Spleen (tissue), 11 donors: Measurements from ENCODE around the gene LRP1. TPM values are rescaled to one million over a fixed set of nuclear protein-coding genes. Genes with fewer than 3 reads are reported as not detected.

ENCODE experiments used
- DNase-seq: peaks from one replicate; pipeline ENCODE4 v3.0.0-alpha.2; 2020
- H3K27ac ChIP-seq, 8 donors: fragments of 200-600 bp; sonication (generic) in 7 of 8; 1 replicate in 4 of 8; 2 replicates in 4 of 8; pipeline versions ENCODE4 v1.5.0 to v1.8.0; 2016 to 2021; ENCODE audit warnings: inconsistent platforms in 4 of 8, mild to moderate bottlenecking in 4 of 8, moderate library complexity in 1 of 8
- H3K27me3 ChIP-seq, 7 donors: fragments of 200-600 bp; sonication (generic) in 6 of 7; replicated peaks in 1 of 7; 1 replicate in 4 of 7; 2 replicates in 3 of 7; pipeline versions ENCODE4 v1.5.0 to v1.8.0; 2016 to 2021; ENCODE audit warnings: inconsistent platforms in 3 of 7, mild to moderate bottlenecking in 1 of 7
- H3K36me3 ChIP-seq, 6 donors: fragments of 200-600 bp; sonication (generic) in 5 of 6; 1 replicate in 4 of 6; 2 replicates in 2 of 6; pipeline versions ENCODE4 v1.5.0 to v1.8.0; 2016 to 2021; ENCODE audit warnings: inconsistent platforms in 2 of 6
- H3K4me1 ChIP-seq, 6 donors: fragments of 200-600 bp; sonication (generic) in 5 of 6; 1 replicate in 3 of 6; 2 replicates in 3 of 6; pipeline versions ENCODE4 v1.5.0 to v1.8.0; 2016 to 2021; ENCODE audit warnings: inconsistent platforms in 3 of 6
- H3K4me3 ChIP-seq, 8 donors: fragments of 200-600 bp; sonication (generic) in 7 of 8; 1 replicate in 4 of 8; 2 replicates in 4 of 8; pipeline versions ENCODE4 v1.5.0 to v1.8.0; 2016 to 2021; ENCODE audit warnings: inconsistent platforms in 4 of 8, mild to moderate bottlenecking in 4 of 8, moderate library complexity in 2 of 8
- H3K9me3 ChIP-seq, 8 donors: fragments of 200-600 bp; sonication (generic) in 7 of 8; 1 replicate in 4 of 8; 2 replicates in 4 of 8; pipeline versions ENCODE4 v1.5.0 to v1.8.0; 2016 to 2021; ENCODE audit warnings: inconsistent platforms in 4 of 8
- POLR2A ChIP-seq, 3 donors: fragments of 450-650 bp; IDR thresholded peaks; one replicate each; pipeline ENCODE4 v1.5.1; 2017; ENCODE audit warnings: antibody characterized with exemption in 3 of 3, mild to moderate bottlenecking in 1 of 3
- POLR2AphosphoS5 ChIP-seq, 3 donors: sonication (generic); formaldehyde crosslinking; IDR thresholded peaks; one replicate each; pipeline ENCODE4 v1.5.1; 2017; ENCODE audit warnings: antibody characterized with exemption in 3 of 3
- WGBS, 5 donors: extraction: QIAGEN DNeasy Blood & Tissue Kit in 3 of 5; methylation state at CpG; one replicate each; pipeline versions ENCODE4 v1.1.5 to v1.1.7; 2013 to 2018; 5-methylcytosine and 5-hydroxymethylcytosine counted together
- intact Hi-C: fragments of 100-400 bp; cut with DNase I; formaldehyde crosslinking; loops from one replicate; pipeline ENCODE4 v1.15.0; 2023; ENCODE audit warnings: low total_unique reads
- polyA plus RNA-seq, 3 donors: library from polyadenylated mRNA; stranded (reverse); fragments of 200-250 nt; gene quantifications; one replicate each; pipeline ENCODE4 v1.2.1, GENCODE V29; 2013
- total RNA-seq, 7 donors: library from RNA; depleted of rRNA in 3 of 7; stranded (reverse); fragments of >200 nt in 3 of 7; fragmentation: NEBNext Ultra II Directional in 4 of 7; extraction: Animal tissue kit (Norgen Biotek cat#: 25700) in 4 of 7; gene quantifications; one replicate each; pipeline versions ENCODE4 v1.1.0 to v1.2.1, GENCODE V29; 2016 to 2021
- TF ChIP-seq, protein P1 (sequence below), 11 experiments: fragments of 200-600 bp in 7 of 11; fragments of 450-650 bp in 4 of 11; sonication (generic) in 4 of 11; IDR thresholded peaks in 8 of 11; conservative IDR thresholded peaks in 3 of 11; 1 replicate in 7 of 11; 2 replicates in 4 of 11; pipeline versions ENCODE4 v1.4.0 to v1.8.0; 2016 to 2021; ENCODE audit warnings: antibody characterized with exemption in 11 of 11, inconsistent platforms in 4 of 11, mild to moderate bottlenecking in 1 of 11
- donor health status: healthy with polysubstance abuse.
- donor health status: DM: no; HTN: no; CAD: no; lungs with moderate emphysema.
- donor health status: DM: no; HTN: no; CAD: no.
- donor health status: Bipolar disorder and iron deficiency.
- donor health status: healthy.
- donor health status: DM: no; HTN: no; CAD: no.
- donor health status: DM: yes; HTN: yes; CAD: no.

The LRP1 gene
- total and polyA plus RNA-seq, 10 donors = 8.9 to 216 (median 159) TPM

DNA sequence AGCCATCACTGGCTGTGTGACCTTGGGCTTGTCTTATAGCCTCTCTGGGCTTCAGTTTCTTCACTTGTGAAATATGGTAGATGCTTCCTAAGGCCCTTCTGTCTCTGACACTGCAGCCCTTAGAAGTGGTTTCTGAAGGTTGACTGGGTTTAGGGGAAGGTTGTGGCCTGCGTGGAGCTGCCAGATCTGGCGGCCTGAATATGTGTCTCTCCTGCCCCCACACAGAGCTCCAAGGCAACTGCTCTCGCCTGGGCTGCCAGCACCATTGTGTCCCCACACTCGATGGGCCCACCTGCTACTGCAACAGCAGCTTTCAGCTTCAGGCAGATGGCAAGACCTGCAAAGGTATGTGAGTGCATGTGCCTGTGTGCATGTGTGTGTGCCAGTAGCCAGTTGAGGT lies 15.2 kb downstream of the LRP1 start:
- no peak for DNase-seq
- no peaks in the 10 kb centered on the region for H3K9me3 ChIP-seq
- H3K36me3 ChIP-seq = peaks cover 0 to 80% (median 0%) of the 10 kb centered on the region in 6 donors
- H3K27ac ChIP-seq = no peak overlapping the region
- no peaks in the 10 kb centered on the region for H3K27me3 ChIP-seq
- intact Hi-C loops = no loop called here
- 51 to 81% (median 66%) methylated on average over 4 of the region's 4 CpGs for WGBS, 5 donors
- TF ChIP-seq, protein P1, sequence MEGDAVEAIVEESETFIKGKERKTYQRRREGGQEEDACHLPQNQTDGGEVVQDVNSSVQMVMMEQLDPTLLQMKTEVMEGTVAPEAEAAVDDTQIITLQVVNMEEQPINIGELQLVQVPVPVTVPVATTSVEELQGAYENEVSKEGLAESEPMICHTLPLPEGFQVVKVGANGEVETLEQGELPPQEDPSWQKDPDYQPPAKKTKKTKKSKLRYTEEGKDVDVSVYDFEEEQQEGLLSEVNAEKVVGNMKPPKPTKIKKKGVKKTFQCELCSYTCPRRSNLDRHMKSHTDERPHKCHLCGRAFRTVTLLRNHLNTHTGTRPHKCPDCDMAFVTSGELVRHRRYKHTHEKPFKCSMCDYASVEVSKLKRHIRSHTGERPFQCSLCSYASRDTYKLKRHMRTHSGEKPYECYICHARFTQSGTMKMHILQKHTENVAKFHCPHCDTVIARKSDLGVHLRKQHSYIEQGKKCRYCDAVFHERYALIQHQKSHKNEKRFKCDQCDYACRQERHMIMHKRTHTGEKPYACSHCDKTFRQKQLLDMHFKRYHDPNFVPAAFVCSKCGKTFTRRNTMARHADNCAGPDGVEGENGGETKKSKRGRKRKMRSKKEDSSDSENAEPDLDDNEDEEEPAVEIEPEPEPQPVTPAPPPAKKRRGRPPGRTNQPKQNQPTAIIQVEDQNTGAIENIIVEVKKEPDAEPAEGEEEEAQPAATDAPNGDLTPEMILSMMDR (IDR thresholded peaks at IDR 0.05 in 8 of 11, conservative IDR thresholded peaks at IDR 0.05 in 3 of 11) = no peak
- no peak for TF ChIP-seq POLR2A (IDR thresholded peaks at IDR 0.05)
- no peak for TF ChIP-seq POLR2AphosphoS5 (IDR thresholded peaks at IDR 0.05)
- peaks cover 4 to 66% (median 44%) of the 10 kb centered on the region in 6 donors for H3K4me1 ChIP-seq
- H3K4me3 ChIP-seq = no peak overlapping the region

DNA sequence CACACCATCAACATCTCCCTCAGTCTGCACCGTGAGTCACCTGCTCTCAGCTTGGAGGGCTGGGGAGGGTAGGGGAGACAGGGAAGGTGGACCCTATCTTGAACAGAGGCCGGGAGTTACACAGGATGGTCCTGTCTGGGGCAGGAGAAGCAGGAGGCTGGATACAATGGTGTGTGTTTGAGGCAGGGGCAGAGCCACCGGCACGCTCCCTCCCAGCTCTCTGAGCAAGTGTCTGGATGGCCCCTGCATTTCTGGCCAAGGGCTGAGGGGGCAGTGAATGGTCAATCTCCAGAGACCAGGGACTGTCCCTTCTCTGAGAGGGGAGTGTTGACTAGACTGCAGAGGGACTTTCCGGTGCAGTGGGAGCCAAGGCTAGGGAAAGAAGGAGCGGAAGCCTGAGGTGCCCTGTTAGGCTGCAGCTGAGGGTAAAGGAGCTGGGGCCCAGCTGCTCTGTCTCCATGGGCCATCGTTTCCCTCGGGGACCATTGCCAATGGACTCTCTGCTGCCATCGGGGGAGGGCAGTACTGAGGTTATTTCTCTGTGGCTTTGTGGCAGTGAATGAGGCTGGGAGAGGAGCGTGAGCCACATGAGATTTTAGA lies 17.3 kb downstream of the LRP1 start:
- Histone ChIP-seq H3K4me3 (no peak overlapping the region), H3K27me3 (no peaks in the 10 kb centered on the region), H3K36me3 (peaks cover 0 to 69% (median 0%) of the 10 kb centered on the region in 6 donors), H3K9me3 (no peaks in the 10 kb centered on the region), H3K27ac (peak overlapping the region in 4 of 8 donors; percentile 27 to 81 (median 54)), H3K4me1 (peaks cover 17 to 69% (median 53%) of the 10 kb centered on the region in 6 donors)
- 44 to 76% (median 62%) methylated on average over 7 to 10 of the region's 10 CpGs for WGBS, 5 donors
- no peak for DNase-seq
- intact Hi-C loops = no loop called here
- TF ChIP-seq POLR2AphosphoS5 (IDR thresholded peaks at IDR 0.05) (peak in 2 of 3 donors; percentile 34 to 53), POLR2A (IDR thresholded peaks at IDR 0.05) (no peak)

DNA sequence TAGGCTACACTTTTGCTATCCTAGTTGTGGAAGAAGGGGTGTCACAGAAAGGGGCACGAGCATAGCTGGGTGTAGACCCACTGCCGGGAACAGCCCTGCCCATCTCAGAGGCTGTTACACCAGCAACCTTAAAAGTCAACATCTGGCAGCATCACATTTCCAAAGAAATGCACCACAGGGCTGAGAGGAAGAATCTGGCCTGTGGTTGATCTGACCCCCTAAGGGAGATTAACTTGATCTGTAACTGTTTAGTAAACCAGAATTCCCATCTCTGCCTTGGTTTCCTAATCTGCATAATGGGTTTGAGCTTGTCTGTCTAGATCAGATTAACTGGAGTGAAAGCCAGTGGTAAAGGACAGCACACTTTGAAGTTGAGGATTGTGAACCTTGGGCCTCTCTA lies 17.8 kb downstream of the LRP1 start:
- peak overlapping the region in 4 of 8 donors; percentile 27 to 81 (median 54) for H3K27ac ChIP-seq

DNA sequence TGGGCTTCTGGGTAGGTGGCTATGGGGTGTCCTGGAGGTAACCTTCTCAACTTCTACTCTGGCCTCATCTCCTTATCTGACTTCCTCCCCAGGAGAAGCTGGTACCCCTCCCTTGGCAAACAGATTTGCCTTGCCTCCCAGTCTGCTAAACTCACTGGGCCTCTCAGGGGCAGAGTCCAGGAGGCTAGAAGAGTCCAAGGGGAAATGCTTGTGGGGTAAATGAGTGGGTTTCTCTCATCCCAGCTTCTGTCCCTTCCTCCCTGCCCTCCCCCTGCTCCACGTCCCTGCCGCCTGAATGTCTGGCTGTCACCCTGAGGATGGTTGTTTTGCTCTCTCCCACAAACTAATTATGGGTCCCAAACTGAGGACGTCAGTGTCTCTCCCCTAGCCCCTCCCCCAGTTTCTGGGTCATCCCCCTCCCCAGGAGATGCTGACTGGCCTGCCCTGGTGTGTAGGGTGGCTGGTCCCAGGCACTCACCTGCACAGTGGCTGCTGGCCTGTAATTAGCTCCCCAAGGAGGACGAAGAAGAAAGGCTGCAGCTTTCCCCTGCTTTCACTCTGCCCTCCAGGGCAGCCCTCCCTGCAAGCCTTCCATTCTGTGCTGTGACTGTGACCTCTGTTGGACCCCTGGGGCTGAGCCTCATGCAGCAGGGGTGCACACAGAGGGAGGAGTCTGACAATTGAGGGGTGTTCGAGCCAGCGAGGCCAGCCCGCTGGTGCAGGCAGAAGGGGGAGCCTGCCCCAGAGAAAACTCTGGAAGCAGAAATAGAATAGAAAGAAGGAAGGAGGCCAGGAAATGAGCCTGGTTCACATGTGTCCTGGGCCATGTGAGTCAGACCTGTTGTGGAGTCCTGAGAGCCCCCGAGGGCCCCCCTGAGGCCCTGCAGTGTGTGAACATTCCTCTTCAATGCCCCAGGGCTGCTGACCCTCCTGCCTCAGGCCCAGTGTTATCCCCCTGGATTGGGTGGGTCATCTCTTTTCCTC lies 19.0 kb downstream of the LRP1 start, which contains the start of gene LRP1-AS:
LRP1-AS (minus strand) TSS at position 659 of the 984 bp plus-strand sequence.
- Histone ChIP-seq H3K27me3 (no peaks in the 10 kb centered on the region), H3K4me1 (peaks cover 30 to 79% (median 65%) of the 10 kb centered on the region in 6 donors), H3K9me3 (no peaks in the 10 kb centered on the region), H3K36me3 (peaks cover 0 to 58% (median 0%) of the 10 kb centered on the region in 6 donors), H3K4me3 (no peak within 1 kb of the TSS), H3K27ac (peak within 1 kb of the TSS in 5 of 8 donors; percentile 51 to 82 (median 76))
- 53 to 67% (median 62%) methylated on average over 8 of the region's 8 CpGs for WGBS, 5 donors
- intact Hi-C loops = no loop called here
- TF ChIP-seq POLR2AphosphoS5 (IDR thresholded peaks at IDR 0.05) (no peak), POLR2A (IDR thresholded peaks at IDR 0.05) (no peak)
- TF ChIP-seq, protein P1 (IDR thresholded peaks at IDR 0.05 in 8 of 11, conservative IDR thresholded peaks at IDR 0.05 in 3 of 11) = no peak
- DNase-seq = no peak

More for the DNA sequence above, 17.8 kb downstream of the LRP1 start:
- H3K4me3 ChIP-seq = no peak overlapping the region
- no peak for DNase-seq
- peaks cover 21 to 75% (median 58%) of the 10 kb centered on the region in 6 donors for H3K4me1 ChIP-seq
- TF ChIP-seq, protein P1 (IDR thresholded peaks at IDR 0.05 in 8 of 11, conservative IDR thresholded peaks at IDR 0.05 in 3 of 11) = no peak
- TF ChIP-seq POLR2A (IDR thresholded peaks at IDR 0.05) (no peak), POLR2AphosphoS5 (IDR thresholded peaks at IDR 0.05) (no peak)
- no peaks in the 10 kb centered on the region for H3K9me3 ChIP-seq
- intact Hi-C loops = no loop called here
- peaks cover 0 to 65% (median 0%) of the 10 kb centered on the region in 6 donors for H3K36me3 ChIP-seq
- WGBS, 5 donors = 50 to 77% (median 64%) methylated on average over 2 of the region's 2 CpGs
- H3K27me3 ChIP-seq = no peaks in the 10 kb centered on the region
